ENCODE results near the gene AGAP1.

DNA sequence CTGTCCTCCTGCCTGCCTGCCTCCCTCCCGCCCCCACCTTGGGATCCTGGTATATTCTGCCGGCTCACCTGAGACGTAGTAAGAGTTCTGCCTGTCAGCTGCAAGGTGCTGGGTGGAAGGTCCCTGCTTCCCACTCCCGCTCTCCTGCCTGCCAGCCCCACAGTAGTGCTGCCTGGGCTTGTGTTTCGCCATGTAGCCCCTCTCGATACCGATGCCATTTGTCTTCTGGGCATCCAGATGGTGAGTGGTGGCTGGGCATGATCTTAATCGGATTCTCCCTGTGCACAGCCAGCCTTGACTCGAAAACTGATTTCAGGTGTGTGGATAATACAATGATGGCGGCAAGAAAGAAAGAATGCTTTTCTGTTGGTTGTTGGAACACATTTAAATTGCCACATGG lies 184.9 kb downstream of the AGAP1 start:
- TF ChIP-seq, protein P1, sequence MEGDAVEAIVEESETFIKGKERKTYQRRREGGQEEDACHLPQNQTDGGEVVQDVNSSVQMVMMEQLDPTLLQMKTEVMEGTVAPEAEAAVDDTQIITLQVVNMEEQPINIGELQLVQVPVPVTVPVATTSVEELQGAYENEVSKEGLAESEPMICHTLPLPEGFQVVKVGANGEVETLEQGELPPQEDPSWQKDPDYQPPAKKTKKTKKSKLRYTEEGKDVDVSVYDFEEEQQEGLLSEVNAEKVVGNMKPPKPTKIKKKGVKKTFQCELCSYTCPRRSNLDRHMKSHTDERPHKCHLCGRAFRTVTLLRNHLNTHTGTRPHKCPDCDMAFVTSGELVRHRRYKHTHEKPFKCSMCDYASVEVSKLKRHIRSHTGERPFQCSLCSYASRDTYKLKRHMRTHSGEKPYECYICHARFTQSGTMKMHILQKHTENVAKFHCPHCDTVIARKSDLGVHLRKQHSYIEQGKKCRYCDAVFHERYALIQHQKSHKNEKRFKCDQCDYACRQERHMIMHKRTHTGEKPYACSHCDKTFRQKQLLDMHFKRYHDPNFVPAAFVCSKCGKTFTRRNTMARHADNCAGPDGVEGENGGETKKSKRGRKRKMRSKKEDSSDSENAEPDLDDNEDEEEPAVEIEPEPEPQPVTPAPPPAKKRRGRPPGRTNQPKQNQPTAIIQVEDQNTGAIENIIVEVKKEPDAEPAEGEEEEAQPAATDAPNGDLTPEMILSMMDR (IDR thresholded peaks at IDR 0.05): no peak
- no peak for TF ChIP-seq POLR2A (IDR thresholded peaks at IDR 0.05)

Measured in right lobe of liver (tissue), 4 donors.